CD14-positive monocyte (primary cell): ENCODE results near the gene EFHB. TPM values are rescaled to one million over a fixed set of nuclear protein-coding genes. Genes with fewer than 3 reads are reported as not detected.

Experiments used
- DNase-seq, 3 donors: peaks; one replicate each; pipeline ENCODE4 v3.0.0-alpha.2; 2011 to 2022
- H2AFZ ChIP-seq: 2 replicates; pipeline ENCODE4 v1.6.0; 2012; ENCODE audit warnings: mild to moderate bottlenecking, low read depth, low read length, inconsistent platforms; ENCODE audit not compliant: insufficient read depth, poor library complexity, severe bottlenecking
- H3K27ac ChIP-seq, 2 donors: 1 replicate in 1 of 2; 2 replicates in 1 of 2; pipeline ENCODE4 v1.5.1; 2012 to 2013; ENCODE audit warnings: low read length in 2 of 2, control low read depth in 1 of 2, inconsistent platforms in 1 of 2, low read depth in 1 of 2, mild to moderate bottlenecking in 1 of 2
- H3K27me3 ChIP-seq, 2 donors: one replicate each; pipeline versions ENCODE4 v1.6.0 to v1.6.1; 2011 to 2013; ENCODE audit warnings: low read length in 2 of 2; ENCODE audit not compliant: control insufficient read depth in 2 of 2, insufficient read depth in 2 of 2
- H3K36me3 ChIP-seq, 2 donors: replicated peaks in 1 of 2; 1 replicate in 1 of 2; 2 replicates in 1 of 2; pipeline versions ENCODE4 v1.5.1 to v1.6.1; 2012 to 2013; ENCODE audit warnings: low read length in 2 of 2, control low read depth in 1 of 2, inconsistent platforms in 1 of 2, mild to moderate bottlenecking in 1 of 2; ENCODE audit not compliant: insufficient read depth in 2 of 2, control insufficient read depth in 1 of 2
- H3K4me1 ChIP-seq, 2 donors: 1 replicate in 1 of 2; 2 replicates in 1 of 2; pipeline versions ENCODE4 v1.5.1 to v1.6.1; 2012 to 2013; ENCODE audit warnings: low read length in 2 of 2, control low read depth in 1 of 2, inconsistent platforms in 1 of 2, mild to moderate bottlenecking in 1 of 2, moderate library complexity in 1 of 2; ENCODE audit not compliant: insufficient read depth in 2 of 2, control insufficient read depth in 1 of 2
- H3K4me2 ChIP-seq: replicated peaks from 2 replicates; pipeline ENCODE3; 2012; ENCODE audit warnings: low read length, moderate library complexity, mild to moderate bottlenecking; ENCODE audit not compliant: poor library complexity, severe bottlenecking; ENCODE audit errors: extremely low read depth
- H3K4me3 ChIP-seq, 3 experiments: fragments of 200-600 bp in 1 of 3; sonication (generic) in 1 of 3; replicated peaks in 1 of 3; 1 replicate in 2 of 3; 2 replicates in 1 of 3; pipeline ENCODE4 v1.5.1; 2011 to 2013; ENCODE audit warnings: low read length in 3 of 3, mild to moderate bottlenecking in 3 of 3, control low read depth in 2 of 3, low read depth in 2 of 3, inconsistent platforms in 1 of 3, moderate library complexity in 1 of 3
- H3K79me2 ChIP-seq: 2 replicates; pipeline ENCODE4 v1.6.0; 2012; ENCODE audit warnings: mild to moderate bottlenecking, control low read depth, inconsistent platforms, low read length, moderate library complexity; ENCODE audit not compliant: insufficient read depth
- H3K9ac ChIP-seq: 2 replicates; pipeline ENCODE4 v1.6.0; 2017; ENCODE audit warnings: low read length, mild to moderate bottlenecking; ENCODE audit not compliant: insufficient read depth, poor library complexity, severe bottlenecking
- H3K9me3 ChIP-seq, 2 donors: replicated peaks in 1 of 2; 1 replicate in 1 of 2; 2 replicates in 1 of 2; pipeline versions ENCODE4 v1.5.1 to v1.6.1; 2012 to 2013; ENCODE audit warnings: low read length in 2 of 2, control low read depth in 1 of 2; ENCODE audit not compliant: control insufficient read depth in 1 of 2, insufficient read depth in 1 of 2
- H4K20me1 ChIP-seq: 2 replicates; pipeline ENCODE4 v1.6.0; 2012; ENCODE audit warnings: mild to moderate bottlenecking, low read length, control low read depth, moderate library complexity; ENCODE audit not compliant: insufficient read depth
- H3K27ac Mint-ChIP-seq, 7 donors: one replicate each; pipeline ENCODE4 v1.8.0; 2020; ENCODE audit warnings: mild to moderate bottlenecking in 7 of 7, mixed read lengths in 7 of 7, moderate library complexity in 6 of 7, inconsistent platforms in 2 of 7
- H3K27me3 Mint-ChIP-seq, 3 donors: one replicate each; pipeline ENCODE4 v1.8.0; 2021 to 2022; ENCODE audit warnings: low read depth in 3 of 3, mild to moderate bottlenecking in 3 of 3, mixed read lengths in 3 of 3, moderate library complexity in 3 of 3, inconsistent platforms in 1 of 3
- H3K36me3 Mint-ChIP-seq, 2 donors: one replicate each; pipeline ENCODE4 v1.8.0; 2020; ENCODE audit warnings: mixed read lengths in 2 of 2, inconsistent platforms in 1 of 2, mild to moderate bottlenecking in 1 of 2
- H3K4me1 Mint-ChIP-seq: one replicate; pipeline ENCODE4 v1.8.0; 2020; ENCODE audit warnings: mild to moderate bottlenecking, mixed read lengths
- H3K4me3 Mint-ChIP-seq, 2 donors: one replicate each; pipeline ENCODE4 v1.8.0; 2020; ENCODE audit warnings: mild to moderate bottlenecking in 2 of 2, mixed read lengths in 2 of 2, moderate library complexity in 1 of 2
- H3K9me3 Mint-ChIP-seq, 7 donors: one replicate each; pipeline ENCODE4 v1.8.0; 2020 to 2022; ENCODE audit warnings: mixed read lengths in 7 of 7, mild to moderate bottlenecking in 6 of 7, moderate library complexity in 6 of 7, inconsistent platforms in 2 of 7
- WGBS: methylation state at CpG from one replicate; pipeline ENCODE4 v1.1.5; 2013; ENCODE audit warnings: missing lambda C conversion rate; ENCODE audit not compliant: insufficient coverage; 5-methylcytosine and 5-hydroxymethylcytosine counted together
- intact Hi-C, 2 donors: fragments of 100-400 bp; cut with micrococcal nuclease; formaldehyde crosslinking; loops; one replicate each; pipeline versions ENCODE4 v1.15.0 to v1.15.1; 2023
- polyA plus RNA-seq, 3 donors: library from polyadenylated mRNA; depleted of rRNA in 1 of 3; unstranded in 2 of 3; stranded (reverse) in 1 of 3; fragments of 300-500 nt in 2 of 3; fragments of >200 nt in 1 of 3; fragmentation: Illumina TruSeq in 2 of 3; gene quantifications; 1 replicate in 2 of 3; 2 replicates in 1 of 3; pipeline ENCODE4 v1.2.3, GENCODE V29; 2012 to 2021
- TF ChIP-seq, protein P1 (sequence below): fragments of 200-600 bp; IDR thresholded peaks from one replicate; pipeline ENCODE4 v1.8.0; 2022; ENCODE audit warnings: antibody characterized with exemption, mild to moderate bottlenecking

Gene EFHB
- polyA plus RNA-seq, 3 donors: 0.16 to 0.80 (median 0.73) TPM

DNA sequence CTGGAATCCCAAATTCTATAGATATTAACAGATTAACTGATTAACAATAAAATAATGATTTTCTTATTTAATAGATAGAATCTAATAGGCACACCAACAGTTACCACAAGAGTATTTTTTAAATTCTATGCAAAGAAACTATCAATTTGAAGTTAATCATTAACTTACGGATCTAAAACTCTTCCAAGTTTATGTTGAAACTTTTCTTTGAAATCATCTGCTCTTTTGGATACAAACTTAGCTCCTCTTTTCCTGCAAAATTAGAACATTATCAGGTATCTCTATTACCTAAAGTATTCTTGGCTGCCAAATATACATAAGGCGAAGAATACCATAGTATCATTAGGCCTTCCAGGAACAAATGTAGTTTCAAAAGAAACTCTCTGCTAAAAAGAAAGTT, 34.8 kb downstream of the EFHB start:
- Histone ChIP-seq H3K27ac (no peak overlapping the region), H3K79me2 (no peaks in the 10 kb centered on the region), H2AFZ (no peak overlapping the region), H3K9ac (no peak overlapping the region), H3K4me1 (peaks cover 11 to 14% of the 10 kb centered on the region in 2 donors), H3K36me3 (no peaks in the 10 kb centered on the region), H3K27me3 (no peaks in the 10 kb centered on the region), H4K20me1 (no peaks in the 10 kb centered on the region), H3K4me3 (no peak overlapping the region), H3K4me2 (no peak overlapping the region), H3K9me3 (no peaks in the 10 kb centered on the region)
- Mint-ChIP-seq H3K36me3 (no peaks in the 10 kb centered on the region), H3K27me3 (peaks cover 0 to 2% (median 0%) of the 10 kb centered on the region in 3 donors), H3K9me3 (peaks cover 0 to 2% (median 0%) of the 10 kb centered on the region in 7 donors), H3K4me1 (peaks cover 12% of the 10 kb centered on the region), H3K27ac (no peak overlapping the region), H3K4me3 (no peak overlapping the region)
- DNase-seq: no peak
- TF ChIP-seq, protein P1, sequence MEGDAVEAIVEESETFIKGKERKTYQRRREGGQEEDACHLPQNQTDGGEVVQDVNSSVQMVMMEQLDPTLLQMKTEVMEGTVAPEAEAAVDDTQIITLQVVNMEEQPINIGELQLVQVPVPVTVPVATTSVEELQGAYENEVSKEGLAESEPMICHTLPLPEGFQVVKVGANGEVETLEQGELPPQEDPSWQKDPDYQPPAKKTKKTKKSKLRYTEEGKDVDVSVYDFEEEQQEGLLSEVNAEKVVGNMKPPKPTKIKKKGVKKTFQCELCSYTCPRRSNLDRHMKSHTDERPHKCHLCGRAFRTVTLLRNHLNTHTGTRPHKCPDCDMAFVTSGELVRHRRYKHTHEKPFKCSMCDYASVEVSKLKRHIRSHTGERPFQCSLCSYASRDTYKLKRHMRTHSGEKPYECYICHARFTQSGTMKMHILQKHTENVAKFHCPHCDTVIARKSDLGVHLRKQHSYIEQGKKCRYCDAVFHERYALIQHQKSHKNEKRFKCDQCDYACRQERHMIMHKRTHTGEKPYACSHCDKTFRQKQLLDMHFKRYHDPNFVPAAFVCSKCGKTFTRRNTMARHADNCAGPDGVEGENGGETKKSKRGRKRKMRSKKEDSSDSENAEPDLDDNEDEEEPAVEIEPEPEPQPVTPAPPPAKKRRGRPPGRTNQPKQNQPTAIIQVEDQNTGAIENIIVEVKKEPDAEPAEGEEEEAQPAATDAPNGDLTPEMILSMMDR: no peak
- intact Hi-C loops: no loop called here
- no CpG with 5 or more reads among the region's 2 CpGs for WGBS

DNA sequence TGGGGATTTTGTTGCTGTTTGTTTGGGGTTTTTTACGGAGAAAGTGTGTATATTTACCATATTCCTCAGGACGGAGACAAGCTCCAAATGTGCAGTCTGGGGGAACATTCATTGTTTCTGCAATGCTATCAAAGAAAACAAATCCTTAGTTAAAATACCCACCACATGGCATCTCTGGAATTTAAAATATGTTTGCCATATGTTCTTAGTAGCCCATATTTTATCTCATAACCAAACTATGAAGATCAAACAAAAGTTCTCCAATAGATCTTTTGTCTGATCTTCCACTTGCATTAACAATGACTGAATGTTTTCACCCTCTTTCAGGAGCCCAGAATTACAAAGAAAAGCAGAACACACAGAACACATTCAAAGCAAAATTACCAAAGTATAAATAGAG, 35.3 kb downstream of the EFHB start:
- no peak overlapping the region for H3K4me2 ChIP-seq
- H3K4me3 Mint-ChIP-seq: no peak overlapping the region
- intact Hi-C loops: no loop called here
- no peak for DNase-seq
- H3K79me2 ChIP-seq: no peaks in the 10 kb centered on the region
- peaks cover 12% of the 10 kb centered on the region for H3K4me1 Mint-ChIP-seq
- H3K4me3 ChIP-seq: no peak overlapping the region
- TF ChIP-seq, protein P1: no peak
- H4K20me1 ChIP-seq: no peaks in the 10 kb centered on the region
- no CpG with 5 or more reads among the region's 2 CpGs for WGBS
- H3K9me3 ChIP-seq: no peaks in the 10 kb centered on the region
- no peak overlapping the region for H3K27ac Mint-ChIP-seq
- H3K27me3 ChIP-seq: no peaks in the 10 kb centered on the region
- peaks cover 0 to 2% (median 0%) of the 10 kb centered on the region in 7 donors for H3K9me3 Mint-ChIP-seq
- H3K27ac ChIP-seq: no peak overlapping the region
- no peaks in the 10 kb centered on the region for H3K36me3 ChIP-seq
- peaks cover 11 to 14% of the 10 kb centered on the region in 2 donors for H3K4me1 ChIP-seq
- no peak overlapping the region for H2AFZ ChIP-seq
- peaks cover 0 to 2% (median 0%) of the 10 kb centered on the region in 3 donors for H3K27me3 Mint-ChIP-seq
- H3K9ac ChIP-seq: no peak overlapping the region
- no peaks in the 10 kb centered on the region for H3K36me3 Mint-ChIP-seq
